RWPE2 (cell line): Measurements from ENCODE around the gene ITGA2B.

Experiments used
- ATAC-seq: fragments of 200-7000 bp; cut with Tn5 transposase; 3 replicates; pipeline ENCODE4 v1.9.1; 2021; ENCODE audit warnings: low read depth
- DNase-seq: peaks from one replicate; pipeline ENCODE4 v3.0.0-alpha.2; 2020; ENCODE audit warnings: low spot score
- H3K27ac ChIP-seq: fragments of 450-650 bp; 2 replicates; pipeline ENCODE4 v1.5.1; 2017; ENCODE audit warnings: mild to moderate bottlenecking; ENCODE audit not compliant: poor library complexity, severe bottlenecking
- H3K27me3 ChIP-seq: fragments of 250-450 bp; sonication (Bioruptor Pico); 2 replicates; pipeline ENCODE4 v1.5.1; 2021; ENCODE audit warnings: mild to moderate bottlenecking, moderate library complexity; ENCODE audit not compliant: insufficient read depth, poor library complexity, severe bottlenecking
- H3K36me3 ChIP-seq: fragments of 250-450 bp; sonication (Bioruptor Pico); 2 replicates; pipeline ENCODE4 v1.5.1; 2020; ENCODE audit warnings: low read depth, mild to moderate bottlenecking, moderate library complexity
- H3K4me1 ChIP-seq: fragments of 250-450 bp; sonication (Bioruptor Pico); 2 replicates; pipeline ENCODE4 v1.5.1; 2021; ENCODE audit warnings: mild to moderate bottlenecking, moderate library complexity; ENCODE audit not compliant: insufficient read depth, poor library complexity, severe bottlenecking
- H3K4me3 ChIP-seq: fragments of 250-450 bp; sonication (Bioruptor Pico); 2 replicates; pipeline ENCODE4 v1.5.1; 2021; ENCODE audit warnings: mild to moderate bottlenecking, moderate library complexity; ENCODE audit not compliant: severe bottlenecking
- H3K9me3 ChIP-seq: fragments of 250-450 bp; sonication (Bioruptor Pico); 2 replicates; pipeline ENCODE4 v1.5.1; 2021; ENCODE audit warnings: mild to moderate bottlenecking, moderate library complexity; ENCODE audit not compliant: severe bottlenecking
- CTCF ChIP-seq: fragments of 450-650 bp; IDR thresholded peaks from one replicate; pipeline ENCODE4 v1.5.1; 2017; ENCODE audit warnings: mild to moderate bottlenecking, moderate library complexity; ENCODE audit not compliant: poor library complexity, severe bottlenecking

ITGA2B gene

GRCh38 chr17:44389281-44389680 is at the start of gene ITGA2B:
TSS of gene ITGA2B (minus strand) at chr17:44389649. CDS start at chr17:44389473, 176 bp downstream.
- DNase-seq (no peak), ATAC-seq (no peak)
- no peaks in the 10 kb centered on the region for H3K9me3 ChIP-seq
- no peak within 1 kb of the TSS for H3K27ac ChIP-seq
- no peaks in the 10 kb centered on the region for H3K27me3 ChIP-seq
- TF ChIP-seq CTCF, result no peak
- peaks cover 3% of the 10 kb centered on the region for H3K4me1 ChIP-seq
- H3K4me3 ChIP-seq, result no peak within 1 kb of the TSS
- no peaks in the 10 kb centered on the region for H3K36me3 ChIP-seq

- no peak overlapping the region for H3K27ac ChIP-seq
Observed at GRCh38 chr17:44439168-44439567, 49.7 kb upstream of the ITGA2B start.

GRCh38 chr17:44438636-44439035 is 49.2 kb upstream of the ITGA2B start:
- Histone ChIP-seq H3K9me3 (no peaks in the 10 kb centered on the region), H3K27me3 (no peaks in the 10 kb centered on the region), H3K4me1 (no peaks in the 10 kb centered on the region), H3K36me3 (peaks cover 32% of the 10 kb centered on the region), H3K27ac (no peak overlapping the region), H3K4me3 (no peak overlapping the region)
- TF ChIP-seq CTCF, result no peak
- DNase-seq, result no peak
- ATAC-seq, result no peak

More at GRCh38 chr17:44439168-44439567, 49.7 kb upstream of the ITGA2B start:
- DNase-seq, result no peak
- H3K4me3 ChIP-seq, result no peak overlapping the region
- H3K27me3 ChIP-seq, result no peaks in the 10 kb centered on the region
- no peak for ATAC-seq
- H3K4me1 ChIP-seq, result peaks cover under 1% of the 10 kb centered on the region
- no peaks in the 10 kb centered on the region for H3K9me3 ChIP-seq
- peaks cover 27% of the 10 kb centered on the region for H3K36me3 ChIP-seq
- TF ChIP-seq CTCF, result no peak

- no peak for TF ChIP-seq CTCF
- no peaks in the 10 kb centered on the region for H3K4me1 ChIP-seq
- no peaks in the 10 kb centered on the region for H3K27me3 ChIP-seq
- H3K9me3 ChIP-seq, result no peaks in the 10 kb centered on the region
- peaks cover 54% of the 10 kb centered on the region for H3K36me3 ChIP-seq
- H3K27ac ChIP-seq, result no peak overlapping the region
- DNase-seq, result no peak
- ATAC-seq, result no peak
- H3K4me3 ChIP-seq, result no peak overlapping the region
Observed at GRCh38 chr17:44436336-44436735, 46.9 kb upstream of the ITGA2B start.

- Histone ChIP-seq H3K36me3 (peaks cover 70% of the 10 kb centered on the region), H3K4me3 (no peak overlapping the region), H3K27ac (no peak overlapping the region), H3K9me3 (no peaks in the 10 kb centered on the region), H3K4me1 (no peaks in the 10 kb centered on the region), H3K27me3 (no peaks in the 10 kb centered on the region)
- DNase-seq (no peak), ATAC-seq (no peak)
- no peak for TF ChIP-seq CTCF
Observed at GRCh38 chr17:44432254-44433157, 43.1 kb upstream of the ITGA2B start.
